Measurements from ENCODE around the gene P4HA2.
"Not testable (repeated sequence)": the region's sequence is repeated elsewhere in the genome, so short reads cannot be mapped to it uniquely, and the experiment has no call there.

The P4HA2 gene

DNA sequence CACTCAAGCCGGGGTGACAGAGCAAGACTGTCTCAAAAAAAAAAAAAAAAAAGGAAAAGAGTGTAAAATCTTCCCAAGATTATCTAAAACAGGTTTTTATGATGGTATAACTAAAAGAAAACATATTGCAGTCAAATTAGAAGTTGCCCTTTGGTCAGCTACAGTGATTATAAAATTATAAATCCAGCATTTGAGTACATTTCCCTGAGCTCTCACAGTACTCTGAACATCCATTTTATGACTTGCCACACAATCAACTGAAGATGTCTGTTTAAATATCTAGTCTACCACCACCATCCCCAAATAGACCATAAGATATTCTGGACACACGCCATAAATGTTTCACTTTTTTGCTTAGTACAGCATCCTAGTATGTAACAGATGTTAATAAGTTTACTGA is 77.1 kb downstream of the P4HA2 start:
- DNase-seq (ENCODE audit: low read depth in 1 of 2, low spot score in 1 of 2), result no peak

DNA sequence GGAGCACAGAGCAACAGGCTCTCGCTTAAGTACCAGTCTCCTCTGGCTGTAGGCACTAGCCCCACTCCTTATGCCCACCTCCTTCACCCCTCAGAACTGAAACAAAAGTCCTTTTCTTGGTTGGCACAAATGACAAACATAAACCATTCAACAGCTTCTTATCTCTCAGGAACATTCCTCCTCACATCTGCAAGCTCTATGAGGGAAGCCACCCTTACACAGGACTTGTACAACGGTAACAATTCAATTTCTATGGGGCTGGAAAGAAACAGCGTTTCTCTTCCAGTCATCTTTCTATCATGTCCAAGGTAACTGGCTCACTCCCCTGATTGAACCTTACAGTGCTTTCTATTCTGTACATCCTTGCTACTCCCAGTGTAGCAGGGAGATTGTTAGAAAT is 80.0 kb downstream of the P4HA2 start:
- DNase-seq (ENCODE audit: low read depth in 1 of 2, low spot score in 1 of 2), result no peak

GRCh38 chr5:132145326-132145725 is 82.3 kb downstream of the P4HA2 start:
- DNase-seq (ENCODE audit: low read depth in 1 of 2, low spot score in 1 of 2), result not testable (repeated sequence)

GRCh38 chr5:132143148-132143547 is 84.5 kb downstream of the P4HA2 start:
- no peak for DNase-seq (ENCODE audit: low read depth in 1 of 2, low spot score in 1 of 2)

DNA sequence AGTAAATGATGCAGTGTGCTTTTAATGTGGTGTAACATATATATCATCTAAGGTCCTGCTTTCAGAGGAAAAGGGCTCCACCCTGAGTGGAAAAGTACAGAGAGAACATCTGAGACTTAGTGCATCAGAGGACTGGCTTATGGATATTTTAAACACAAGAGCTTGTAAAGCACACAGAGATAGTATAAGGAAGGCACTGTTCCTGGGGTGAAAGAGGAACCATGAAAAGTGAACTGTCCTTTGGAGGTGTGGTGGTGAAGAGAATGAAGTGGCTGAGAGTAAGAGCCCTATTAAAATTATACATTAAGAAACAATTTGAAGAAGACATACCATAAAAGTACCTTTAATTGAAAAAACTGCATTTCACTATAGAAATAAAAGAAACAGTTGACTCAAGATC is 85.2 kb downstream of the P4HA2 start:
- no peak for DNase-seq (ENCODE audit: low read depth in 1 of 2, low spot score in 1 of 2)
